Stomach (tissue), 9 donors: ENCODE results near the gene AGAP1. TPM values are rescaled to one million over a fixed set of nuclear protein-coding genes. Genes with fewer than 3 reads are reported as not detected.

Experiments used
- DNase-seq, 2 donors: peaks; one replicate each; pipeline versions ENCODE4 v3.0.0 to v3.0.0-alpha.2; 2013 to 2019
- H3K27ac ChIP-seq, 5 donors: fragments of 200-600 bp in 4 of 5; sonication (generic) in 4 of 5; one replicate each; pipeline ENCODE4 v1.5.1; 2013 to 2019; ENCODE audit warnings: mild to moderate bottlenecking in 1 of 5, moderate library complexity in 1 of 5
- H3K27me3 ChIP-seq, 3 donors: fragments of 200-600 bp; sonication (generic); one replicate each; pipeline ENCODE4 v1.5.1; 2017 to 2019; ENCODE audit warnings: mixed run types in 1 of 3
- H3K36me3 ChIP-seq, 4 donors: fragments of 200-600 bp; sonication (generic); 1 replicate in 3 of 4; 2 replicates in 1 of 4; pipeline ENCODE4 v1.5.1; 2016 to 2019
- H3K4me1 ChIP-seq, 4 donors: fragments of 200-600 bp; sonication (generic); one replicate each; pipeline ENCODE4 v1.5.1; 2016 to 2019
- H3K4me3 ChIP-seq, 4 donors: fragments of 200-600 bp; sonication (generic) in 3 of 4; one replicate each; pipeline ENCODE4 v1.5.1; 2016 to 2019; ENCODE audit warnings: mild to moderate bottlenecking in 1 of 4
- H3K9me3 ChIP-seq, 4 donors: fragments of 200-600 bp; sonication (generic); one replicate each; pipeline ENCODE4 v1.5.1; 2016 to 2019
- CTCF ChIP-seq, 7 experiments: fragments of 450-650 bp in 4 of 7; fragments of 200-600 bp in 3 of 7; sonication (generic) in 3 of 7; IDR thresholded peaks; one replicate each; pipeline ENCODE4 v1.5.1; 2016 to 2019; ENCODE audit warnings: antibody characterized with exemption in 7 of 7, control low read depth in 2 of 7, mild to moderate bottlenecking in 1 of 7
- EP300 ChIP-seq: sonication (generic); formaldehyde crosslinking; IDR thresholded peaks from one replicate; pipeline ENCODE4 v1.6.1; 2017; ENCODE audit warnings: antibody characterized with exemption
- POLR2A ChIP-seq, 4 donors: fragments of 450-650 bp; IDR thresholded peaks; one replicate each; pipeline ENCODE4 v1.6.1; 2016; ENCODE audit warnings: antibody characterized with exemption in 4 of 4, control low read depth in 2 of 4, mild to moderate bottlenecking in 1 of 4, moderate library complexity in 1 of 4
- POLR2AphosphoS5 ChIP-seq, 3 donors: sonication (generic); formaldehyde crosslinking; IDR thresholded peaks; one replicate each; pipeline ENCODE4 v1.6.1; 2016; ENCODE audit warnings: antibody characterized with exemption in 3 of 3
- WGBS, 5 donors: extraction: QIAGEN DNeasy Blood & Tissue Kit in 3 of 5; methylation state at CpG; one replicate each; pipeline versions ENCODE4 v1.1.5 to v1.1.7; 2013 to 2018; 5-methylcytosine and 5-hydroxymethylcytosine counted together
- intact Hi-C: fragments of 100-400 bp; cut with DNase I; formaldehyde crosslinking; loops from one replicate; pipeline ENCODE4 v1.15.1; 2023; ENCODE audit warnings: low total_unique reads
- polyA plus RNA-seq, 3 donors: library from polyadenylated mRNA; stranded (reverse); fragments of 200-250 nt; gene quantifications; one replicate each; pipeline ENCODE4 v1.2.3, GENCODE V29; 2013
- total RNA-seq, 5 donors: library from RNA; depleted of rRNA; stranded (reverse); fragments of >200 nt; gene quantifications; one replicate each; pipeline versions ENCODE4 v1.1.0 to v1.2.3, GENCODE V29; 2014 to 2016
- donor health status: healthy with polysubstance abuse.
- donor health status: Bipolar disorder and iron deficiency.
- donor health status: healthy.

Gene AGAP1
- total and polyA plus RNA-seq, 8 donors = 4.2 to 139 (median 35.0) TPM

GRCh38 chr2:236163471-236164200, 669.8 kb downstream of the AGAP1 start:
- no peak for DNase-seq
- H3K27me3 ChIP-seq = peaks cover 61 to 100% (median 99%) of the 10 kb centered on the region in 3 donors
- H3K4me1 ChIP-seq = peaks cover 42 to 68% (median 53%) of the 10 kb centered on the region in 4 donors
- H3K4me3 ChIP-seq = peak overlapping the region; percentile 23 to 51 (median 34)
- TF ChIP-seq CTCF (IDR thresholded peaks at IDR 0.05) (no peak), EP300 (no peak), POLR2A (IDR thresholded peaks at IDR 0.05) (no peak), POLR2AphosphoS5 (IDR thresholded peaks at IDR 0.05) (no peak)
- no peak overlapping the region for H3K27ac ChIP-seq
- intact Hi-C loops = no loop called here
- WGBS, 5 donors = 4 to 10% (median 5%) methylated on average over 24 to 59 of the region's 59 CpGs
- no peaks in the 10 kb centered on the region for H3K9me3 ChIP-seq
- H3K36me3 ChIP-seq = no peaks in the 10 kb centered on the region

GRCh38 chr2:236164201-236164924, 670.5 kb downstream of the AGAP1 start:
- WGBS, 5 donors = 1 to 12% (median 3%) methylated on average over 13 to 67 of the region's 67 CpGs
- intact Hi-C loops = no loop called here
- Histone ChIP-seq H3K27ac (no peak overlapping the region), H3K27me3 (peaks cover 64 to 100% (median 100%) of the 10 kb centered on the region in 3 donors), H3K4me3 (peak overlapping the region; percentile 23 to 51 (median 34)), H3K36me3 (no peaks in the 10 kb centered on the region), H3K9me3 (no peaks in the 10 kb centered on the region), H3K4me1 (peaks cover 42 to 71% (median 56%) of the 10 kb centered on the region in 4 donors)
- TF ChIP-seq EP300 (no peak), CTCF (IDR thresholded peaks at IDR 0.05) (no peak), POLR2AphosphoS5 (IDR thresholded peaks at IDR 0.05) (no peak), POLR2A (IDR thresholded peaks at IDR 0.05) (no peak)
- peak in 1 of 2 donors; percentile 61 for DNase-seq

GRCh38 chr2:236164925-236165841, 671.3 kb downstream of the AGAP1 start:
- Histone ChIP-seq H3K4me3 (peak overlapping the region in 3 of 4 donors; percentile 28 to 51 (median 40)), H3K36me3 (no peaks in the 10 kb centered on the region), H3K27me3 (peaks cover 64 to 100% (median 100%) of the 10 kb centered on the region in 3 donors), H3K27ac (no peak overlapping the region), H3K4me1 (peaks cover 42 to 71% (median 56%) of the 10 kb centered on the region in 4 donors), H3K9me3 (no peaks in the 10 kb centered on the region)
- no peak for TF ChIP-seq POLR2AphosphoS5 (IDR thresholded peaks at IDR 0.05)
- TF ChIP-seq EP300 = no peak
- no peak for TF ChIP-seq POLR2A (IDR thresholded peaks at IDR 0.05)
- TF ChIP-seq CTCF (IDR thresholded peaks at IDR 0.05) = no peak
- intact Hi-C loops = loop anchor here (5.0 kb wide), 1 partner anchor 388 kb away; no protein-coding TSS in a partner anchor
- 15 to 21% (median 17%) methylated on average over 18 of the region's 18 CpGs for WGBS, 5 donors
- DNase-seq = no peak
